SIG-M5 treated with dmso at 0.1 percent for 504 hours (cell line): ENCODE results near the gene PRKACB.
"Not testable (repeated sequence)": the region's sequence is repeated elsewhere in the genome, so short reads cannot be mapped to it uniquely, and the experiment has no call there.

Experiments used
- DNase-seq: peaks from one replicate; lab custom pipeline; 2025; ENCODE audit not compliant: unreplicated experiment; lab: John Stamatoyannopoulos, UW

The PRKACB gene

DNA sequence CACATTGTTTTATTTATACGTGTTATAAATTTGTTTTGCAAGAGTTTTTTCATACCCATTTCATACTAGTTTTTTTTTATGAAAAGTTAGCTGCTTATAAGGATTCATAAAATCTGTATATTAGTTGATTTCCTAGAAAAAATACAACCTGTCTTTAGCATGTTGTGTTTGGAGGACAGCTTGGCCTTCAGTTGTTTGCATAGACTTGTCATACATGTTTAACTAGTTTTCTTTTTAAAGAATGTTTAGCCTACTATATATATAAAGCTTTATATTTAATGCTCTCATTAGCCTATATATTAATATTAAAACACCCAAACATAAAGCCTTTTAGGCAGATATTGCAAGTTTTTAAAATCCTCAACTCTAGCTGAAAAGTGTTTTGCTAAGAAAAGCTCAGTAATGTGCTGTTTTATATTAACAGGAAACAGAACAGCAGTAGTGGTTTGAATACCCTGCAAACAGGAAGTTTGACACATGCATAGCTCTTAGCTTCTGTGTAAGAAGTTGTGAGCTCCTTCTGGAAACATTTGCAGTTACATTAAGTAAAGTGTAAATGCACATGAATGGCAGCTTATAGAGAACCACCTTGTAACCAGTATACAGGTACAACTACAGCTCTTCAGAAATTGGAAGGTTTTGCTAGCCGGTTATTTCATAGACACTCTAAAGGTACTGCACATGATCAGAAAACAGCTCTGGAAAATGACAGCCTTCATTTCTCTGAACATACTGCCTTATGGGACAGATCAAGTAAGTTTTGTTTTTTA lies at the start of gene PRKACB:
PRKACB (plus strand) TSS at position 476 of the 770 bp plus-strand sequence; CDS start at position 567, 91 bp downstream.
- peak; percentile 75 for DNase-seq

DNA sequence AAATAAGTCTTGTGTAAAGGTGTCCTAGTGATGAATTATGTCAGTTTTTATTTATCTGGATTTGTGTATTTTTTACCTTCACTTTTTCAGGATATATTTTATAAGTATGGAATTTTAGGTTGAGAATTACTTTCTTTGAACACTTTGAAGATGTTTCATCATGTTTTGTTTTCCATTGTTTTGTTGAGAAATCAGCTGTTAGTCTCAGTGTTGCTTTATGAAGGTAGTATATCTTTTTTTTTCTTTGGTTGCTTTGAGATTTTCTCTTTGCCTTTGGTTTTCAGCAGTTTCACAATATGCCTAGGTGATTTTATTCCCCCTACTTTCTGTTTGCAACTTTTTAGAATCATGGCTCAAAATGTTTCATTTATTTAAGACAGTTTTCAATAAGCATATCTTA lies 48.8 kb upstream of the PRKACB start:
- no peak for DNase-seq

- no peak for DNase-seq
These were observed 47.9 kb upstream of the PRKACB start for GRCh38 chr1:84096176-84096575.

GRCh38 chr1:84101204-84101603 lies 42.9 kb upstream of the PRKACB start:
- DNase-seq = no peak

DNA sequence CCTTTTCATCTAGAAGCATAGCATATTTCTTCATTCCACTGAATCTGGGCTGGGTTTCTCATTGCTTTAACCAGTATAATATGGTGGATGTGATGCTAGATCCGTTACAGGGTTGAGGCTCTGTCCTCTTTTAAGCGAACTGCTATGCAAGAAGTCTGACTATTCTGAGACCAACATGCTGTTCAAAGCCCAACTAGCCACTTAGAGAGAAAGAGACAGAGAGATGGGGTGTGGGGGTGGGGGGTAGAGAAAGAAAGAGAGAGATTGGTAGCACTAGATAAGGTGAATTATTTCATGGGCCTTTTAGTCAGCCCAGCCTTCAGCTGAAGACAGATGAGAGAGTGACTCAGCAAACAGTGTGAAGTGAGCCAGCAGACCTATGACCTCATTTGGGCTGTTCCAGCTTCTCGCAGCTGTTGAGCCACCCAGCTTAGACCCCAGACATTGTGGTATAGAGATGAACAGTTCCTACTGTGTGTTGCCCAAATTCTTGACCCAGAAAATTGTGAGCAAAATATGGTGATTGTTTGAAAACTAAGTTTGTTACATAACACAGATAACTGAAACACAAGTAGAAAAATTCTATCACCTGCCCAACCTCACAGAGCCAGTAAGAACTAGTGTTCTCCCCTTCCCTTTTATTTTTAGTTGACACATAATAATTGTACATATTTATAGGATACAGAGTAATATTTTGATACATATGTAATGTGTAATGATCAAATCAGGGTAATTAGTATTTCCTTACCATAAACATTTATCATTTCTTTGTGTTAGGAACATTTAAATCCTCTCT lies 40.7 kb upstream of the PRKACB start:
- peak; percentile 33 for DNase-seq

DNA sequence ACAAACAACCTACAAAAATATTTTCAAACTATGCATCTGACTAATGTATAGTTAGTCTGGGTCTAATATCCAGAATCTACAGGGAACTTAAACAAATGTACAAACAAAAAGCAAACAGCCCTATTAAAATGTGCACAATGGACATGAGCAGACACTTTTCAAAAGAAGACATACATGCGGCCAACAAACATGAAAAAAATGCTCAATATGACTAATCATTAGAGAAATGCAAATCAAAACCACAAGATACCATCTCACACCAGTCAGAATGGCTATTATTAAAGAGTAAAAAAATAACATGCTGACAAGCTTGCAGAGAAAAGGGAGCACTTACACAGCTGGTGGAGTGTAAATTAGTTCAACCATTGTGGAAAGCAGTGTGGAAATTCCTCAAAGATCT lies 36.5 kb upstream of the PRKACB start:
- DNase-seq = not testable (repeated sequence)

GRCh38 chr1:84107955-84108354 lies 36.1 kb upstream of the PRKACB start:
- no peak for DNase-seq

GRCh38 chr1:84108900-84109578 lies 35.0 kb upstream of the PRKACB start:
- no peak for DNase-seq

DNA sequence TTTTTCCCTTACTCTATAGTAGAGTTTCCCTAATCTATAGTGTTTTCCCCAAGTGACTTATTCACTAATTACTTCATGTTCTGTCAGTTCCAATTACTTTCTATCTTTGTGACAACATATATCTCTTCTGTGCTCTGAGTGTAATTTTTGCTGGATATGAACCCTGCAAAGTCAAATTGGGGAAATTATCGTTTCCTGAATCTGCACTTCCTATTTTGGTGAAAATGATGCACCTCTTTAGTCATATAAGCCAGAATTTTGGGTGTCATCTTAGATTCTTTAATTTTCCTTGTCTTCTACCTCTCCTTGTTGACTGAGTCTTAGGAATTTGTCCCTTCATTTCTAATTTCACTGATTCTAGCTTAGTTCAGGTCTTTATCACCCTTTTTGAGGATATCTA lies 33.4 kb upstream of the PRKACB start:
- no peak for DNase-seq

- DNase-seq = no peak
These were observed 27.5 kb upstream of the PRKACB start for GRCh38 chr1:84116558-84116957.

GRCh38 chr1:84117868-84118267 lies 26.2 kb upstream of the PRKACB start:
- DNase-seq = no peak

- DNase-seq = no peak
These were observed 22.7 kb upstream of the PRKACB start for GRCh38 chr1:84121360-84121759.

DNA sequence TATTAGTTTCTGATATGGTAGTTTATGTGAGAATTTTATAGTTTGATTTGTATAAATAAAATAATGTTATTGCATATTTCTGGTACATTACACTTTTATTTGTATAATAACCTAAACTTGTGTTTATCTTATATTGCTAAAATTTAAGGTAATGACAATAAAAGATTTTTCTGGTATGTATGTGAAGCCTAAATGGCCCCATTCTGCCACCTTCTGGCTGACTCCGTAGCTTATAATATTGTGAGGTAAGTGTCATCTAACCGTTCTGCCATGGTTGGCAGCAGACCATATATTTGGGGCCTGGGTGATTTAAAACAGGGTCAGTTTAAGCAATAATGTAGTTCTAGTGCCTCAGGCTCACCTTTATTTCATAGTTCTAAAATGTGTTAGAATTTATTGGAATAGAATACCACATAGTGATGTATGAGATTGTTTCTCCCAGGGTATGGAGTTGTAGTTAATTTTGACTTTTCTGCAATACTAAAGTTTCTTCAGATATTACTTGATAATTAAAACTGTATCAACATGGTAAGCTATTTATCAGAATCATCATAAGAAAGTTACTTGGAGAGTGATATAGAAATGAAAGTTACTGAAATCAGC lies 21.2 kb upstream of the PRKACB start:
- no peak for DNase-seq

DNA sequence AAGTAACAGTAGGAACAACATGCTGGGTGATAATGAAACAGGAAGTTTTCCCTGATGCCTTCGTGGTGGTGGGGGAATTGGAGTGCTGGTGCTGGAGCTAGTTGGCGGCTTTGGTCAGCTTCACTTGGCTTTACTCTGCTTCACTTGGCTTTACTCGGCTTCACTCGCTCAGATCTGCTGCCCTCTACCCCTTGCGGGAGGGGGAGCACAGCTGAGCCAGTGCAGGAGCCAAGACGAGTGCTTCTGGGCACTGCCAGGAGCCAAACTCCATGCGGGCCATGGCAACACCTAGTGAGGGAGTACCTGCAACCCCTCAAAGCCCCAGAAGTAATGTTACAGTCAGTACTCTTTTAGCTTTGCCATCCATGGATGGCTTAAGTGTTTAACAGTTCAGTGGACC lies 10.6 kb upstream of the PRKACB start:
- no peak for DNase-seq

DNA sequence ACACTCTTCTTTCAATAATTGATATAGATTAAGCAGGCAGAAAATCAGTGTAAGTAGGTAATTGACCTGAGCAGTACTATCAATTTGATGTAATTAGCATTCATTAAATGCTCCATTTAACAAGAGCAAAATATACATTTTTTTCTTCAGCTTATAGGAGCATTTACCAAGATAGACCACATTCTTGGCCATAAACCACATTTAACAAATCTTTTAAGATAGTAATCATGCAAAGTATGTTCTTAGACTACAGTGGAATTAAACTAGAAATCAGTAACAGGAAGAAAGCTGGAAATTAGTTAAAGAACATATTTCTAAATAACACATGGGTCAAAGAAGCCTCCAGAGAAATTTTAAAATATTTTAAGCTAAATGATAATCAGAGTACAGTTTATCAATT lies 8.7 kb upstream of the PRKACB start:
- DNase-seq = no peak

GRCh38 chr1:84141182-84142003 lies 2.7 kb upstream of the PRKACB start:
- DNase-seq = peak; percentile 48

DNA sequence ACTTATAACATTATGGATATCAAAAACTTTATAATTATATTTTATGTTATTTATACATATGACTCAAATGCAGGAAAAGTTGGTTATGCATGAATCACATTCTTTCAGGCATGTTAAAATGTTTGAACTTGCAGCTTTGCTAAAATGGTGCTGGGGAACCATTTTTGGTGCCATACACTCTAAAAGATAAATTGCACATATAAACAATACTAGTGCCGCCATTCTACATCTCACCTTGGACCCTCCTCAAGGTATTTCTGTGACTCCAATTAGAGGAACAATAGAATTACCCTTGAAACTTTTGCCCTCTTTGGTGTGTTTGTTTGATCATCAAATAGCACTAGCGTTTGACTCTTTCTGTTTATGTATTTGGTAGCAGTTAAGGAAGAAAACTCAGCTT lies 997 bp downstream of the PRKACB start:
- no peak for DNase-seq

DNA sequence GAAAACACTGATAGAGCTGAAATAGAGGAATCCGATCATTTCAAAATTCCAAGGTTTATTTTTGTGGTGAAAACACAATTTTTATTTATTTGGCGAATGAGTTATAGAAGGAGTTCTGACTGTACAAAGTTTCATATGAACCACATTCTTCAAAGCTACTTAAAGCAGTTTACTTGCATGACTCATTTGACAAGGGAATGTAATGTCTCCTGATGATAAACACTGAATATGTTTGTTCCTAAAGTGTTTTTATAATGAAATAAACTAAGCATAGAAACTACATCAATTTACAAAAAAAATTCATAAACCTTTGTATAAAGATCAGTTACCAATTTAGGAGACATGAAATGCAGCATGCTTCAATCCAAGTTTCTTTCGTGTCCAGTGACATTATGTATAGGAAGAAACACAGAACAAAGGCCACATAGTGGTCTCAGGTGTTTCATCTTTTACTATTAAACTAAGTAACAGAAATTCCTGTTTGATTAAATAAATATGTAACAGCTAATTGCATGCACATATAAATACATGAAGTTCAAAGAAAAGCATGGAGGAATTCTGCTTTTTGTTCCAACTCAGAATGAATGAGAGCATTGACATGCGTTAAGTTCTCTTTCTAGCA lies 2.5 kb downstream of the PRKACB start:
- DNase-seq = no peak

- no peak for DNase-seq
These were observed 4.7 kb downstream of the PRKACB start for GRCh38 chr1:84148758-84149157.

GRCh38 chr1:84152649-84153056 lies 8.6 kb downstream of the PRKACB start:
- DNase-seq = no peak
